ENCODE measurements around the gene AHCYL2.

The AHCYL2 gene

DNA sequence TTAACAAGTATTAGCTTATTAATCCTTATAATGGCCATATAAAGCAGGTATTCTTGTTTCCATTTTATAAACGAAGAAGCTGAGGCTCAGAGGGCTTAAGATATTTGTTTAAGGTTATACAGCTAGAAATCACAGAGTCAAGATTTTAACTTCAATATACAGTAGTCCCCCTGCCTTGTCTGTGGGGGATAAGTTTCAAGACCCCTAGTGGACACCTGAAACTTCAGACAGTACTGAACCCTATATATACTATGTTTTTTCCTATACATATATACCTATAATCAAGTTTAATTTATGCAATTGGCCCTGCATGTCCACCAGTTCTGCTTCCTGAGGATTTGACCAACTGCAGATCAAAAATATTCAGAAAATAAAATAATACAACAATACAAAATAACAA lies 165.0 kb downstream of the AHCYL2 start:
- ChIA-PET POLR2A (no interaction called here), CTCF (interaction anchor here (1.0 to 6.3 kb wide), 5 partner anchors 11 to 82 kb away, joined by 3 to 65 read pairs (median 6); no protein-coding TSS in a partner anchor)
- H3K4me3 ChIP-seq (ENCODE audit: low read depth, low read length) = no peak overlapping the region
- DNase-seq (ENCODE audit: low read depth, low spot score) = no peak
- TF ChIP-seq, protein P1, sequence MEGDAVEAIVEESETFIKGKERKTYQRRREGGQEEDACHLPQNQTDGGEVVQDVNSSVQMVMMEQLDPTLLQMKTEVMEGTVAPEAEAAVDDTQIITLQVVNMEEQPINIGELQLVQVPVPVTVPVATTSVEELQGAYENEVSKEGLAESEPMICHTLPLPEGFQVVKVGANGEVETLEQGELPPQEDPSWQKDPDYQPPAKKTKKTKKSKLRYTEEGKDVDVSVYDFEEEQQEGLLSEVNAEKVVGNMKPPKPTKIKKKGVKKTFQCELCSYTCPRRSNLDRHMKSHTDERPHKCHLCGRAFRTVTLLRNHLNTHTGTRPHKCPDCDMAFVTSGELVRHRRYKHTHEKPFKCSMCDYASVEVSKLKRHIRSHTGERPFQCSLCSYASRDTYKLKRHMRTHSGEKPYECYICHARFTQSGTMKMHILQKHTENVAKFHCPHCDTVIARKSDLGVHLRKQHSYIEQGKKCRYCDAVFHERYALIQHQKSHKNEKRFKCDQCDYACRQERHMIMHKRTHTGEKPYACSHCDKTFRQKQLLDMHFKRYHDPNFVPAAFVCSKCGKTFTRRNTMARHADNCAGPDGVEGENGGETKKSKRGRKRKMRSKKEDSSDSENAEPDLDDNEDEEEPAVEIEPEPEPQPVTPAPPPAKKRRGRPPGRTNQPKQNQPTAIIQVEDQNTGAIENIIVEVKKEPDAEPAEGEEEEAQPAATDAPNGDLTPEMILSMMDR (IDR thresholded peaks at IDR 0.05; ENCODE audit: insufficient read depth, low read length, missing control alignments) = no peak

DNA sequence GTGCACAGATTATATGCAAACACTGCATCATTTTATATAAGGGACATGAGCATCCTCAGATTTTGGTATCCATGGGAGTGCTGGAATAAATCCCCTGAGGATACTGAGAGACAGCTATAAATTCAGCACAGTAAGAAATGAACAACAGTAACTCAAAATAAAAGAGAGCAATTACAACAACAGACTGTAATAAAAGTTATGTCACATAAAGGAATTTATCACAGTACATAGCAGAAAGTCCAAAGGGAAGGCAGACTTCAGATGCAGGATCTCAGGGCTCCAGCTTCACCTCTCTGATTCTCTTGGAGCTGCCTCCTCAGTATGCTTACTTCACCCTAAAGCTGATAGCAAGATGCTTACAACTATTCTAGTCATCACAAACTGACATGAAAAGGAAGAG lies 165.5 kb downstream of the AHCYL2 start:
- DNase-seq (ENCODE audit: low read depth, low spot score) = no peak
- H3K4me3 ChIP-seq (ENCODE audit: low read depth, low read length) = no peak overlapping the region
- ChIA-PET CTCF (interaction anchor here (1.0 to 6.3 kb wide), 5 partner anchors 11 to 81 kb away, joined by 3 to 65 read pairs (median 6); no protein-coding TSS in a partner anchor), POLR2A (no interaction called here)
- TF ChIP-seq, protein P1 (IDR thresholded peaks at IDR 0.05; ENCODE audit: insufficient read depth, low read length, missing control alignments) = no peak

DNA sequence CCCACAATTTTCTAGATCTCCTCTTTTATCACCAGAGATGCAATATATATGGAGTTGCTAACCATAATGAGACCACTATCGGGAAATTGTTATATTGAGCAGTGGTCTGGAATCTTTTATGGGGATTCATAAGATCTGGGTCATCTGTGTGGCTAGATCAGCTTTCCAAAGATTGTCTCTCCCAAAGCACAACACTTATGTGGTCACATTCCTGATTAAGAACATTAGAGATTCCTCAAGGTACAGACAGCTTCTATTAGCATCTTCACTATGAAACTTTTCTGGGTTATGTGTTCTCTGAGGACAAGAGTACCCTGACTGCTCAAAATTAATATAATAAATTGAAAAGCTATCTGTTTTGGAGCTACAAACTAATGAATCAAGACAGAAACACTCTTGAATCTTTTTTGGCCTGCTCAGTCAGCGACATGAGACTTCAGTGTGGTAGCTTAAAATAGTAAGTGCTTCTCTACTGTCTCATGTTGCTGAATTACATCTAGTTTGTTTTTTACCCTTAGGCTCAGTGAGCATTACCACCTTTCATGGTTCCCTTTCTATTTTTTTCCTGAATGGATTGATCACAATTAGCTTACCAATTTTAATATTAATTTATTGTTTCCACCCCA lies 166.8 kb downstream of the AHCYL2 start:
- no peak overlapping the region for H3K4me3 ChIP-seq (ENCODE audit: low read depth, low read length)
- TF ChIP-seq, protein P1 (IDR thresholded peaks at IDR 0.05; ENCODE audit: insufficient read depth, low read length, missing control alignments) = no peak
- CTCF ChIA-PET = interaction anchor here (1.1 to 6.3 kb wide), 5 partner anchors 14 to 79 kb away, joined by 4 to 65 read pairs (median 6); no protein-coding TSS in a partner anchor
- POLR2A ChIA-PET = no interaction called here
- DNase-seq (ENCODE audit: low read depth, low spot score) = no peak

DNA sequence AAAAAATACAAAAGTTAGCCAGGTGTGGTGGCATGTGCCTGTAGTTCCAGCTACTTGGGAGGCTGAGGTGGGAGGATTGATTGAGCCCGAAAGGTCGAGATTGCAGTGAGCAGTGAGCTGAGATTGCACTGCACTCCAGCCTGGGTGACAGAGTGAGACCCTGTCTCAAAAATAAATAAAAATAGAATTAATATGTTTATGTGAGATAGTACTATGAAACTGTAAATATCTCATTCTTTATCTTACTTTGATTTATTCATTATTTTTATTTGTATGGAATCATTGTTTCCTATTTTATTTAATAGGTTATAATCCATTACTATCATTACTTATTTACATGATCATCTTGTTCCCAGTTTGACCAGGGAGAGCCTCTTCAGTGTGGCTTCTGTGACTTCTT lies 168.4 kb downstream of the AHCYL2 start:
- no peak overlapping the region for H3K4me3 ChIP-seq (ENCODE audit: low read depth, low read length)
- ChIA-PET POLR2A (no interaction called here), CTCF (interaction anchor here (0.9 to 1.4 kb wide), 3 partner anchors 16 to 26 kb away, joined by 3 to 4 read pairs (median 3); no protein-coding TSS in a partner anchor)
- TF ChIP-seq, protein P1 (IDR thresholded peaks at IDR 0.05; ENCODE audit: insufficient read depth, low read length, missing control alignments) = no peak
- DNase-seq (ENCODE audit: low read depth, low spot score) = no peak

DNA sequence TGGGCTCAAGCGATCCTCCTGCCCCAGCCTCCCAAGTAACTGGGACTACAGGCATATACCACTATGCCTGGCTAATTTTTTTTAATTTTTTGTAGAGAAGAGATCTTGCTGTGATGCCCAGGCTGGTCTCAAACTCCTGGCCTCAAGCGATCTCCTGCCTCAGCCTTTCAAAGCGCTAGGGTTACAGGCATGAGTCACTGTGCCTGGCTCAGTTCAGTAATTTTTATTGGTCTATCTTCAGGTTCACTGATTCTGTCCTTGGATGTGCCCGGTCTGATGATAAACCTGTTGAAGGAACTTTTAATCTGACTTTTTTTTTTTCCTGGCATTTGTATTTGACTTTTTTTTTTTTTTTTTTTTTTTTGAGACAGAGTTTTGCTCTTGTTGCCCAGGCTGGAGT lies 169.3 kb downstream of the AHCYL2 start:
- POLR2A ChIA-PET = no interaction called here
- no peak for DNase-seq (ENCODE audit: low read depth, low spot score)
- CTCF ChIA-PET = interaction anchor here (0.9 to 1.4 kb wide), 2 partner anchors 24 to 26 kb away, joined by 3 to 4 read pairs; no protein-coding TSS in a partner anchor
- TF ChIP-seq, protein P1 (IDR thresholded peaks at IDR 0.05; ENCODE audit: insufficient read depth, low read length, missing control alignments) = no peak
- H3K4me3 ChIP-seq (ENCODE audit: low read depth, low read length) = no peak overlapping the region

DNA sequence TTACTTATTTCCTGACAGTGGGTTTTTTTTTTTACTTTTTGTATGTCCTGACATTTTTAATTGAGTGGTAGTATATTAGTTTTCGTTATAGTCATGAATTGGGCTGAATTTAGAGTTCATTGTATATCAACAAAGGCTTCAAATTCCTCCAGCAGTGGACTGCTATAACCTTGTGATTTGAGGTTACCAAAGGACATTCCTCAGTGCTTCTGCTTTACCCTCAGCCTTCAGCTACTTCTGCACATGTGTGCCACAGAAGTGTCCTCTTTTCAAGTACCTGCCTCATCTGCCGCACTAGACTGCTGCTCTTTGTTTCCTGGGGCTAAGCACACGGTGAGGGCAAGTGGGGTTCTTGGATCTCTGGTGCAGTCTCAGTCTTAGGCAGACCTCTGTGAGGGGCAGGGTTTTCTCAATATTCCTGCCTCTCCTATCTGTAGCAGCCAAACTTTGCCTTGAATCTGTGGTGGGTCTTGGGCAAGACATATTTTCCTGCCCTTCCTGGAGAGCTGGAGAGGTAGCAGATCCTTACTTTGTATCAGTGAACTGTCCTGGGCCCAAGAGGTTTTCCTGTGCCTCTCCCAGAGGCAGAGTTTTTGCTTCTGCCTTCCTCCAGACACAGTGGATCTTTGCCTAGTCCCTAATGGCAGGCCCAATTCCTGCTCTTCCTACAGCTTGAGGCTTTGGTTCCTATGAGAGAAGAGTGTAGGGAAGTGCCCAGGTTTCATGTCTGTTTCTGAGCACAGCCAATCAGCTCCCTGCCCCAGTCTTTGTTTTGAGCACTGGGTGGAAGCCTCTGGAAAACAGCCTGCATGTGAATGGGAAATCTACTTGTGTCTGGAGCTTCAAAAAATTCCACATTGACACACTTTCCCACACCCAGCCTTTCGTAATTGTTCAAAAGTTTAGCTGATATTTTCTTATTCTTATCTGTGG lies 170.4 kb downstream of the AHCYL2 start:
- ChIA-PET CTCF (interaction anchor here (0.8 to 1.3 kb wide), 4 partner anchors 19 to 177 kb away, joined by 3 to 4 read pairs (median 4); no protein-coding TSS in a partner anchor), POLR2A (no interaction called here)
- DNase-seq (ENCODE audit: low read depth, low spot score) = no peak
- H3K4me3 ChIP-seq (ENCODE audit: low read depth, low read length) = no peak overlapping the region
- TF ChIP-seq, protein P1 (IDR thresholded peaks at IDR 0.05; ENCODE audit: insufficient read depth, low read length, missing control alignments) = no peak

All from AG04449 (cell line).